ENCODE data around the gene NPTXR.
"Not testable (repeated sequence)": the region's sequence is repeated elsewhere in the genome, so short reads cannot be mapped to it uniquely, and the experiment has no call there.

The NPTXR gene

DNA sequence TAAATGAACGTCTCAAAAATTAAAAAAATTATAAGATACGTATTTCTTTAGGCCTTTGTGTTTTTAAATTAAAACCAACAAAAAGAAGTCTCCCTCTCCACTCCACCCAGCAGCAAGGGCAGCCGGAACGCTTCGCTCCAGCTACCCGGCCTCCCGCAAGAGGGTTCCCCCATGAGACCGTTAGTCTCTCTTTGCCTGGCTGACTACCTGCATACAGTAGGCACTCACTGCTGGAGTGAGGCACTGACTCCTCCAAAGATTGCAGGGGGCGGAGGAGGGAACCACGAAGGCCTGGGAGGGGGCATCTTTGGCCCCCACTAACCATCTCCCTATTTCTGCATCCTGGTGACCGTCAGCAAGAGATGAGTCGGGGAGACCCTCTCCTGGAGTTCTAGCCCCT, 18.1 kb upstream of the NPTXR start:
- Histone ChIP-seq H3K27me3 (ENCODE audit: control insufficient read depth in 1 of 2, insufficient read depth in 2 of 2, low read length in 2 of 2) (no peaks in the 10 kb centered on the region), H3K36me3 (ENCODE audit: control insufficient read depth in 2 of 2, insufficient read depth in 2 of 2, low read length in 2 of 2) (peaks cover 0 to 6% of the 10 kb centered on the region in 2 donors), H3K27ac (ENCODE audit: low read length) (no peak overlapping the region), H3K4me1 (ENCODE audit: control insufficient read depth, insufficient read depth, low read length) (peaks cover 57% of the 10 kb centered on the region), H3K9me3 (ENCODE audit: control insufficient read depth in 2 of 2, low read length in 2 of 2) (no peaks in the 10 kb centered on the region), H3K9ac (ENCODE audit: low read length in 2 of 2) (no peak overlapping the region), H3K4me3 (ENCODE audit: low read length in 2 of 2) (no peak overlapping the region)

DNA sequence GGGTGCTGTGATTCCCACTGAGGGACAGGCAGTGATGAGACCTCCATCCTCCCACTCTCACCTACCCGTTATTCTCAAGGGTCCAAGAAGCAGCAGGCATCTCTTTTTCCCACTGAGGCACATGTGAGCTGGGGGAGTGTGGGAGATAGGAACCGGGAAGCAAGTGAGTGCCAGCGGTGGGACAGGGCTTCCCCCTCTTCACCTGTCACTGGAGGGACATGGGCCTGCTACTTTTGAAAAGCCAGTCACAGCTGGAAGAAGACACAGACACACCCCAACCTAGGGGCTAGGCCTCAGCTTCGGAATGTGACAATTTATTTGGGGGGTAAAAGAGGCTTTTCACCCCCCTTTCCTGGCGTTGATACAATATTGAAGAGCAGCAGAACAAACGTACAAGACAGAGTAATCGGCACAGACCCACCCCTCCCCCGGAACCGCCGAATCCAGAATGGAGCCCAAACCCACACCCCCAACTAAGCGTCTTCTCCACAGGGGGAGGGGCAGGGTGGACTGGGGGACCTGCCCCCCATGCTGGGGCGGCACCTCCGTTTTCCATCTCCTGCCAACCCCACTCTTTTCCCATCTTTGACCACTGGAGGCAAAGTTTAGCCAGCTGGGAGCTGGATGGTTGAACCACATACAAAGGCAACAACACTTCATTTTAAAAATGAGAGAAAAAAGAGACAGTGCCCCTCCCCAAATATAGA, 17.5 kb upstream of the NPTXR start:
- Histone ChIP-seq H3K27ac (ENCODE audit: low read length) (no peak overlapping the region), H3K9me3 (ENCODE audit: control insufficient read depth in 2 of 2, low read length in 2 of 2) (no peaks in the 10 kb centered on the region), H3K4me1 (ENCODE audit: control insufficient read depth, insufficient read depth, low read length) (peaks cover 53% of the 10 kb centered on the region), H3K27me3 (ENCODE audit: control insufficient read depth in 1 of 2, insufficient read depth in 2 of 2, low read length in 2 of 2) (no peaks in the 10 kb centered on the region), H3K9ac (ENCODE audit: low read length in 2 of 2) (no peak overlapping the region), H3K36me3 (ENCODE audit: control insufficient read depth in 2 of 2, insufficient read depth in 2 of 2, low read length in 2 of 2) (peaks cover 0 to 5% of the 10 kb centered on the region in 2 donors), H3K4me3 (ENCODE audit: low read length in 2 of 2) (no peak overlapping the region)

DNA sequence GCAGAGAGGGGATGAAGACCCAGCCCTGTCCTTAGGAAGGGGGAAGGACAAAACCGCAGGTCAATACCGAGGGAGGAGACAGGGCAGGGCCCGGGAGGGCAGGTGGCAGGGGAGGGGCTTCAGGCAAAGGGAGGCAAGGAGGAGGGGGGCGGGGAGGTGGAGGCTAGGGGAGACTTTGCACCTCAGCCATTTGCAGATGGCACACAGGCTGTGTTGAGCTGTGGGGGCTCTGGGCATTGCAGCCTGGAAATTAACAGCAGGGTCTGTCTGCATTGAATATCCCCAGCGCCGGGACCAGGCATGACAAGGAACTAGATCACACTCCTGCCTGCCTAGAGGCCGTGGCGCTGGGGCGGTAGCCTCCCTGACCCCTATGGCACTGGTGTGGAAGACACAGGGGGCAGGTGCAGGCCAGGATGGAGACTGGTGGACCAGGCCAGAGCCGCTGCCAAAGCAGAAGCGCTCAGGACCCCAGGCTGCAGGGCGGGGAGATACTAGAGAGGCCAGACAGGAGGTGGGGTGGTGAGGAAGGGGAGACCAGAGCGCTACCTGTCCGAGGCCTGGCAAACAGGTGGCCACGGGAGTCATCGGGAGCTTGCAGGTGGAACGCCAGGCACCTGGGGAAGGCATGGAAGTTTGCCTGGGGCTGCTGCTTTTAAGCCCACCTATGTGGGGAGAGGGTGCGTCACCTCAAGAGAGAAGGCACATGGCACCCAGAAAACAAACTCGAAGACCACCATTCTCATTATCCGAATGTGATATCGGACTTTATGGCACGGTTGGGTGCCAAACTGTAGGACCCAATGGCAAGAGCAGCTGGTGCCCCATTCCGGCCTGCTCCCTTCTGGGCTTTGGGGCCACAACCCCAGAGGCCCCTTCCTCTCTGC, 16.7 kb upstream of the NPTXR start:
- no peaks in the 10 kb centered on the region for H3K27me3 ChIP-seq (ENCODE audit: control insufficient read depth in 1 of 2, insufficient read depth in 2 of 2, low read length in 2 of 2)
- peaks cover 0 to 3% of the 10 kb centered on the region in 2 donors for H3K36me3 ChIP-seq (ENCODE audit: control insufficient read depth in 2 of 2, insufficient read depth in 2 of 2, low read length in 2 of 2)
- H3K4me1 ChIP-seq (ENCODE audit: control insufficient read depth, insufficient read depth, low read length): peaks cover 45% of the 10 kb centered on the region

DNA sequence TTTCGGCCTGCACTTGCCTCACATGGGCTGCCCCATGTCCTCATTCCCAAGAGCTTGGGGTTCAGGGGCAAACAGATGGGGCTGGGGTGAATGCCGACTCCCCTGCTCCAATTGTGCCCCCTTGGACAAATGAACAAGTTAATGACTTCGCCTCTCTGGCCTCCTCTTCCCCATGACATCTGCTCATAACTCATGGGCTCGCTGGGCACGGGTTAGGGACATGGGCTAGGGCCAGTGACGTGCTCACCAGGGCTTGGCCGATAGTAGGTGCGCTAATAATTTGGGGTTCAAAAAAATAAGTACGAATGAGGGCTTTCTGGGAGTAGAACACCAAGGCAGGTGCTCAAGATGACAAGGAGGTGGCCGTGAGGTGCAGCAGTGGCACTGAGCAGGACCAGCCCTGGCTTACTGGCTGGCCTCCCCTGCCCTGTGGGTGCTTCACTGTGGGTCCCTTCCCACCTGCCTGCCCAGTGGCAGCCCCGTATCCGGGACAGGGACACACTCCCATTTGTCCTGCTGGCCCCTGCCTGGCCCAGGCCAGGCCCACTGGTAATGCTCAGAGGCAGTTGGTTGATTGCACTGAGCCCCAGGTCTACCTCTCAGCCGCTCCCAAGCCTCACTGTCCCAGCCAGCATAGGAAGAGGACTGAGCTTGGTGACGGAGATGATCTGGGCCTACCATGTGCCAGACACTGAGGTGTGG, 15.9 kb upstream of the NPTXR start:
- H3K9me3 ChIP-seq (ENCODE audit: control insufficient read depth in 2 of 2, low read length in 2 of 2): no peaks in the 10 kb centered on the region
- H3K27ac ChIP-seq (ENCODE audit: low read length): no peak overlapping the region
- no peak overlapping the region for H3K4me3 ChIP-seq (ENCODE audit: low read length in 2 of 2)
- H3K36me3 ChIP-seq (ENCODE audit: control insufficient read depth in 2 of 2, insufficient read depth in 2 of 2, low read length in 2 of 2): no peaks in the 10 kb centered on the region
- H3K9ac ChIP-seq (ENCODE audit: low read length in 2 of 2): no peak overlapping the region
- H3K27me3 ChIP-seq (ENCODE audit: control insufficient read depth in 1 of 2, insufficient read depth in 2 of 2, low read length in 2 of 2): no peaks in the 10 kb centered on the region
- peaks cover 37% of the 10 kb centered on the region for H3K4me1 ChIP-seq (ENCODE audit: control insufficient read depth, insufficient read depth, low read length)

More for the DNA sequence above, 16.7 kb upstream of the NPTXR start:
- Histone ChIP-seq H3K27ac (ENCODE audit: low read length) (no peak overlapping the region), H3K9ac (ENCODE audit: low read length in 2 of 2) (no peak overlapping the region), H3K9me3 (ENCODE audit: control insufficient read depth in 2 of 2, low read length in 2 of 2) (no peaks in the 10 kb centered on the region), H3K4me3 (ENCODE audit: low read length in 2 of 2) (no peak overlapping the region)

DNA sequence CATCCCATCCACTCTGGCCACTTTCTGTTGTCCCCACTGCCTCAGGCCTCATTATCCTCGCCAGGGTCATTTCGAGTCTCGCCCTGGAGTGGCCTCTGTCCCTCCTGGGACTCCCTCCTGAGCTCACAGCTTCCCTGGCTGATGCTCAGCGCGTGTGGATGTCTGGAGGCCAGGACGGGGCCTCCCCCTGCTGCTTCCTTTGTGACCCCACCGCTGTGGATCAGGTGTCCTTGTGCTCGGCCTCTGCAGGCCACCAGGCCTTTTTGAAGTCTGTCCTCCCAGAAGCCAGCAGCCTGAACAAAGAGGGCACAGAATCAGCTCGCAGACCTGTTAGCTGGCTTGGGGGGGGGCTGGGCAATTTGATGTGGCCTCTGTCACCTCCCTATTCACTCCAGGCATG, 14.7 kb upstream of the NPTXR start:
- H3K9me3 ChIP-seq (ENCODE audit: control insufficient read depth in 2 of 2, low read length in 2 of 2): no peaks in the 10 kb centered on the region
- H3K4me3 ChIP-seq (ENCODE audit: low read length in 2 of 2): no peak overlapping the region
- H3K27me3 ChIP-seq (ENCODE audit: control insufficient read depth in 1 of 2, insufficient read depth in 2 of 2, low read length in 2 of 2): no peaks in the 10 kb centered on the region
- peaks cover 25% of the 10 kb centered on the region for H3K4me1 ChIP-seq (ENCODE audit: control insufficient read depth, insufficient read depth, low read length)
- H3K27ac ChIP-seq (ENCODE audit: low read length): no peak overlapping the region
- no peaks in the 10 kb centered on the region for H3K36me3 ChIP-seq (ENCODE audit: control insufficient read depth in 2 of 2, insufficient read depth in 2 of 2, low read length in 2 of 2)
- H3K9ac ChIP-seq (ENCODE audit: low read length in 2 of 2): no peak overlapping the region

DNA sequence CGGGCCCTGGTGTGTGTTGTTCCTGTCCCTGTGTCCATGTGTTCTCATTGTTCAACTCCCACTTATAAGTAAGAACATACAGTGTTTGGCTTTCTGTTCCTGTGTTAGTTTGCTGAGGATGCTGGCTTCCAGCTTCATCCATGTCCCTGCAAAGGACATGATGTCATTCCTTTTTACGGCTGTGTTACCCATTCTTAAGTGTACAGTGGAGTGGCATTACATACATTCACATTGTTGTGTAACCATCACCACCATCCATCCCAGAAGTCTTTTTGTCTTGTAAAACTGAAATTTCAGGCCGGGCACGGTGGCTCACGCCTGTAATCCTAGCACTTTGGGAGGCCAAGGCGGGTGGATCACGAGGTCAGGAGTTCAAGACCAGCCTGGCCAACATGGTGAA, 10.6 kb upstream of the NPTXR start:
- H3K9me3 ChIP-seq (ENCODE audit: control insufficient read depth in 2 of 2, low read length in 2 of 2); H3K27me3 ChIP-seq (ENCODE audit: control insufficient read depth in 1 of 2, insufficient read depth in 2 of 2, low read length in 2 of 2); H3K36me3 ChIP-seq (ENCODE audit: control insufficient read depth in 2 of 2, insufficient read depth in 2 of 2, low read length in 2 of 2); H3K9ac ChIP-seq (ENCODE audit: low read length in 2 of 2); H3K4me1 ChIP-seq (ENCODE audit: control insufficient read depth, insufficient read depth, low read length); H3K4me3 ChIP-seq (ENCODE audit: low read length in 2 of 2); H3K27ac ChIP-seq (ENCODE audit: low read length): not testable (repeated sequence)

DNA sequence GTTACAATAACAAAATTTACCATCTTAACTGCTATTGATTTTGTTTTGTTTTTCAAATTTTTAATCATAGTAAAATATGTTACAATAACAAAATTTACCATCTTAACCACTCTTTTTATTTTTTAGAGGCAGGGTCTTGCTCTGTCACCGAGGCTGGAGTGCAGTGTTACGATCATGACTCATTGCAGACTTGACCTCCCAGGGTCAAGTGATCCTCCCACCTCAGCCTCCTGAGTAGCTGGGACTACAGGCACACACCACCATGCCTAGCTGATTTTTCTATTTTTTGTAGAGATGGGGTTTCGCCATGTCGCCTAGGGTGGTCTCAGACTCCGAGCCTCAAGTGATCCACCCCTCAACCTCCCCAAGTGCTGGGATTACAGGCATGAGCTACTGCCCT, 10.1 kb upstream of the NPTXR start:
- not testable (repeated sequence) for H3K4me3 ChIP-seq (ENCODE audit: low read length in 2 of 2)

DNA sequence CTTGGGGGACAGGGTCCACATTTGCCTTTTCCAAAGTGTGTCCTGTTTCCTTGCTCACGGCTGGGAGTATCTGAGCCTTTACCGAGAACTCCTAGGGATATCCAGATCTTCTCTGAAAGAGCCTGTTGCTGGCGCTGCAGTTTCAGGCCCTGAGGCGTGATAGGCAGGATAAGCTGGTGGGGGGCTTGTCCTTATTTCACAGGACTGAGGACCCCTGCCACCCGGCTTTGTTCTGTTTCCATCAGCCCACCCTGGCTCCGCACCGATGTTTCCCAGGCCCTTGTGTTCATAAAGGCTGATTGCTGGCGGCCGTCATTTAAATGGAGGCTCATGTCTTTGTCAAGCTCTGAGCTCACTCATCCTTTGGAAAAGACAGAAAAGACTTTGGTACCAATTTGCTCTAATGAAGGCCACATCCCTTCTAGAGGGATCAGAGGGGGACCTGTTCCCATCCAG, 9.4 kb upstream of the NPTXR start:
- Histone ChIP-seq H3K27ac (ENCODE audit: low read length) (no peak overlapping the region), H3K9me3 (ENCODE audit: control insufficient read depth in 2 of 2, low read length in 2 of 2) (no peaks in the 10 kb centered on the region), H3K4me1 (ENCODE audit: control insufficient read depth, insufficient read depth, low read length) (no peaks in the 10 kb centered on the region), H3K4me3 (ENCODE audit: low read length in 2 of 2) (no peak overlapping the region), H3K36me3 (ENCODE audit: control insufficient read depth in 2 of 2, insufficient read depth in 2 of 2, low read length in 2 of 2) (no peaks in the 10 kb centered on the region), H3K27me3 (ENCODE audit: control insufficient read depth in 1 of 2, insufficient read depth in 2 of 2, low read length in 2 of 2) (peaks cover 0 to 2% of the 10 kb centered on the region in 2 donors), H3K9ac (ENCODE audit: low read length in 2 of 2) (no peak overlapping the region)

More for the DNA sequence above, 10.1 kb upstream of the NPTXR start:
- not testable (repeated sequence) for H3K9me3 ChIP-seq (ENCODE audit: control insufficient read depth in 2 of 2, low read length in 2 of 2); H3K36me3 ChIP-seq (ENCODE audit: control insufficient read depth in 2 of 2, insufficient read depth in 2 of 2, low read length in 2 of 2); H3K4me1 ChIP-seq (ENCODE audit: control insufficient read depth, insufficient read depth, low read length); H3K27me3 ChIP-seq (ENCODE audit: control insufficient read depth in 1 of 2, insufficient read depth in 2 of 2, low read length in 2 of 2); H3K9ac ChIP-seq (ENCODE audit: low read length in 2 of 2); H3K27ac ChIP-seq (ENCODE audit: low read length)

DNA sequence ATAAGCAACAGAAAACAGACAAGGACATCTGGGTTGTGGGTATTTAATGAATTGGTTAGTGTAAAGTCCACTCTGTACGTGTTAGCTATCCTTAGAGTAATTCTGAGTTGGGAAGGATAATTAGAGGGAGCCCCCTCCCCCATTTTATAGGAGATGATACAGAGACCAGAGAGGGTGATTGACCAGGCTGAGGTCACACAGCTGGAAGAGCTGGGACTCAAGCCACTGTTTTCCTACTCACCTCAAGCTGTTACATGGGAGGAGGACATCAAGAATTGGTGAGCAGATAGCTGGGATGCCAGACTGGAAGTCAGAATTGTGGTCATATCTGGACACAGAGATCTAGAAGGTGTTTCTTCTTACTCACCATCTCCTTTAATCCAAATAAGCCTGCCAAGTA, 8.7 kb upstream of the NPTXR start:
- Histone ChIP-seq H3K36me3 (ENCODE audit: control insufficient read depth in 2 of 2, insufficient read depth in 2 of 2, low read length in 2 of 2) (no peaks in the 10 kb centered on the region), H3K4me1 (ENCODE audit: control insufficient read depth, insufficient read depth, low read length) (no peaks in the 10 kb centered on the region), H3K27ac (ENCODE audit: low read length) (no peak overlapping the region), H3K4me3 (ENCODE audit: low read length in 2 of 2) (no peak overlapping the region), H3K9ac (ENCODE audit: low read length in 2 of 2) (no peak overlapping the region), H3K27me3 (ENCODE audit: control insufficient read depth in 1 of 2, insufficient read depth in 2 of 2, low read length in 2 of 2) (peaks cover 0 to 2% of the 10 kb centered on the region in 2 donors), H3K9me3 (ENCODE audit: control insufficient read depth in 2 of 2, low read length in 2 of 2) (no peaks in the 10 kb centered on the region)

DNA sequence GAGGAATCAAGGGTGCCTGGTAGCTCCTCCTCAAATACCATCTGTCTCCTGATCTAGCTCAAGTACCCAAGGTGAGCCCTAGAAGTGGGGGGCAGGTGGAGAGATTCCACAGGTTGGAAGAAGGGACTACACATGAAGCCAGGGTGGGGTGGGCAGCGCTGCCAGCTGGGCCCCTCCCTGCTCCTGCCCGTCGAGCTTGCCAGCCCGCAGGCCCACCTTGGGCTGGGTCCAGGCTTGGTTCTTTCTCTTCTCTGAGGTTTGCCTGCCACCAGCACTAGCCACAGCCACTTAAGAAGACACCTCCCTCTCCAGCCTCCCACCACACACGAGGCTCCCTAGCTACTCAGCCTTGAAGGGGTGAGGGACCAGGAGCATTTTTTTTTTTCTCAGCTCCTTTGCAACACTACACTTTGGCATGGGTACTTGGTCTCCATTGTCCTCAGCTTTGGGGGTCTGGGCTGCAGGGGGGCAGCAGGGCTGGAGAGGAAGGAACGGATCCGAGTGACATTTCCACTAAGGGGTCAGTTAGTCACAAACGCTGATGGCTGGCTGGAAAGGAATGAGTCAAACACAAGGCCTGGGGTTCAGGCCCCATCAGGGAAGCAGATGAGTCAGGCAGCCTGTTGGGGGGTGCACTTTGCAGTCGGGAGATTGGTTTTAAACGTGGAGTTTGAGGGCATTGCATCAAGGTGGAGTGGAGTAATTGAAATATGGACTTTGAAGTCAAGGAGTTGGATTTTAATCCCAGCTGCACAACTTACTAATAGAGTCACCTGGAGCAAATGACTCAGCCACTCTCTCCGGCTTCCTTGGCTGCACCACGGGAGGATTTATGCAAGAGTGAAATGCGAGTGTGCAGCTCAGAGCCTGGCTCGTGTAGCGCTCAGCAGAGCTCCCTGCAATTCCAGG, 7.4 kb upstream of the NPTXR start:
- peaks cover 0 to 2% of the 10 kb centered on the region in 2 donors for H3K27me3 ChIP-seq (ENCODE audit: control insufficient read depth in 1 of 2, insufficient read depth in 2 of 2, low read length in 2 of 2)
- no peaks in the 10 kb centered on the region for H3K9me3 ChIP-seq (ENCODE audit: control insufficient read depth in 2 of 2, low read length in 2 of 2)
- H3K4me1 ChIP-seq (ENCODE audit: control insufficient read depth, insufficient read depth, low read length): no peaks in the 10 kb centered on the region
- no peak overlapping the region for H3K9ac ChIP-seq (ENCODE audit: low read length in 2 of 2)
- no peak overlapping the region for H3K27ac ChIP-seq (ENCODE audit: low read length)
- no peak overlapping the region for H3K4me3 ChIP-seq (ENCODE audit: low read length in 2 of 2)
- no peaks in the 10 kb centered on the region for H3K36me3 ChIP-seq (ENCODE audit: control insufficient read depth in 2 of 2, insufficient read depth in 2 of 2, low read length in 2 of 2)
